ENCODE results near the gene COL18A1. TPM values are rescaled to one million over a fixed set of nuclear protein-coding genes. Genes with fewer than 3 reads are reported as not detected.

Gene COL18A1
- total and polyA plus RNA-seq, 2 donors (not counting 1 experiment from before 2014, with no cell fraction given): 15.6 to 24.7 TPM

GRCh38 chr21:45479691-45480675, 75.0 kb downstream of the COL18A1 start:
- H3K9ac ChIP-seq (ENCODE audit: low read length): no peak overlapping the region
- no peak for TF ChIP-seq EZH2 (IDR thresholded peaks at IDR 0.05; ENCODE audit: borderline replicate concordance, insufficient read depth, low read depth, low read length, poor library complexity, severe bottlenecking)
- TF ChIP-seq, protein P1, sequence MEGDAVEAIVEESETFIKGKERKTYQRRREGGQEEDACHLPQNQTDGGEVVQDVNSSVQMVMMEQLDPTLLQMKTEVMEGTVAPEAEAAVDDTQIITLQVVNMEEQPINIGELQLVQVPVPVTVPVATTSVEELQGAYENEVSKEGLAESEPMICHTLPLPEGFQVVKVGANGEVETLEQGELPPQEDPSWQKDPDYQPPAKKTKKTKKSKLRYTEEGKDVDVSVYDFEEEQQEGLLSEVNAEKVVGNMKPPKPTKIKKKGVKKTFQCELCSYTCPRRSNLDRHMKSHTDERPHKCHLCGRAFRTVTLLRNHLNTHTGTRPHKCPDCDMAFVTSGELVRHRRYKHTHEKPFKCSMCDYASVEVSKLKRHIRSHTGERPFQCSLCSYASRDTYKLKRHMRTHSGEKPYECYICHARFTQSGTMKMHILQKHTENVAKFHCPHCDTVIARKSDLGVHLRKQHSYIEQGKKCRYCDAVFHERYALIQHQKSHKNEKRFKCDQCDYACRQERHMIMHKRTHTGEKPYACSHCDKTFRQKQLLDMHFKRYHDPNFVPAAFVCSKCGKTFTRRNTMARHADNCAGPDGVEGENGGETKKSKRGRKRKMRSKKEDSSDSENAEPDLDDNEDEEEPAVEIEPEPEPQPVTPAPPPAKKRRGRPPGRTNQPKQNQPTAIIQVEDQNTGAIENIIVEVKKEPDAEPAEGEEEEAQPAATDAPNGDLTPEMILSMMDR (IDR thresholded peaks at IDR 0.05): no peak
- WGBS (ENCODE audit: insufficient coverage): 75% methylated on average over 36 of the region's 37 CpGs
- H3K4me1 ChIP-seq (ENCODE audit: control insufficient read depth in 2 of 2, insufficient read depth in 2 of 2, low read length in 2 of 2): peaks cover 31 to 48% of the 10 kb centered on the region in 2 donors
- no peak for ATAC-seq (ENCODE audit: low read depth)
- H3K9me3 Mint-ChIP-seq (ENCODE audit: insufficient read depth): no peaks in the 10 kb centered on the region
- intact Hi-C loops (cut with micrococcal nuclease): loop anchor here (2.0 kb wide), 2 partner anchors 63 to 339 kb away; partner anchors contain the start of gene SLC19A1
- no peak overlapping the region for H2AFZ ChIP-seq (ENCODE audit: insufficient read depth, low read depth, low read length, poor library complexity, severe bottlenecking)
- no peak overlapping the region for H3K4me3 ChIP-seq (ENCODE audit: control extremely low read depth in 1 of 5, extremely low read depth in 1 of 5, insufficient read depth in 1 of 5, low read depth in 2 of 5, low read length in 4 of 5)
- H3K4me3 Mint-ChIP-seq: peak overlapping the region; percentile 78
- ChIA-PET CTCF (interaction anchor here (1.1 kb wide), 2 partner anchors 9 to 116 kb away, joined by 3 to 4 read pairs; no protein-coding TSS in a partner anchor), POLR2A (no interaction called here)
- H3K4me2 ChIP-seq (replicated peaks; ENCODE audit: low read depth, low read length, poor library complexity, severe bottlenecking): peak overlapping the region; percentile 78
- H3K27ac Mint-ChIP-seq: peak overlapping the region; percentile 63
- no peaks in the 10 kb centered on the region for H3K27me3 ChIP-seq (replicated peaks in 1 of 4; ENCODE audit: control extremely low read depth in 1 of 4, control insufficient read depth in 3 of 4, insufficient read depth in 4 of 4, low read length in 3 of 4)
- peaks cover 0 to 3% (median 0%) of the 10 kb centered on the region in 3 donors for H3K9me3 ChIP-seq (ENCODE audit: control extremely low read depth in 1 of 3, control insufficient read depth in 2 of 3, insufficient read depth in 1 of 3, low read length in 2 of 3)
- H3K36me3 ChIP-seq (replicated peaks in 1 of 2; ENCODE audit: control extremely low read depth in 1 of 2, control insufficient read depth in 1 of 2, extremely low read depth in 1 of 2, insufficient read depth in 2 of 2, low read length in 1 of 2): no peaks in the 10 kb centered on the region
- H3K27me3 Mint-ChIP-seq: no peaks in the 10 kb centered on the region
- no peaks in the 10 kb centered on the region for H4K20me1 ChIP-seq (ENCODE audit: control insufficient read depth, insufficient read depth, low read length, poor library complexity, severe bottlenecking)
- DNase-seq: no peak
- H3K79me2 ChIP-seq (ENCODE audit: control insufficient read depth, insufficient read depth, low read length): no peaks in the 10 kb centered on the region
- H3K4me1 Mint-ChIP-seq: peaks cover 39% of the 10 kb centered on the region
- no peak overlapping the region for H3K27ac ChIP-seq (ENCODE audit: low read length in 2 of 2)
